Fibroblast of lung (primary cell): Measurements from ENCODE around the gene FLNC. TPM values are rescaled to one million over a fixed set of nuclear protein-coding genes. Genes with fewer than 3 reads are reported as not detected.

Source experiments
- DNase-seq, 2 donors: peaks; one replicate each; pipeline versions ENCODE4 v3.0.0 to v3.0.0-alpha.2; 2010; ENCODE audit warnings: low read depth in 2 of 2
- H2AFZ ChIP-seq: 2 replicates; pipeline ENCODE4 v1.5.1; 2012; ENCODE audit warnings: low read length, control low read depth, inconsistent platforms
- H3K27ac ChIP-seq: 2 replicates; pipeline ENCODE4 v1.5.1; 2011; ENCODE audit warnings: low read length, control low read depth; ENCODE audit not compliant: insufficient read depth
- H3K27me3 ChIP-seq: 2 replicates; pipeline ENCODE4 v1.5.1; 2011; ENCODE audit warnings: mild to moderate bottlenecking, low read length; ENCODE audit not compliant: control insufficient read depth, insufficient read depth
- H3K36me3 ChIP-seq: 2 replicates; pipeline ENCODE4 v1.5.1; 2011; ENCODE audit warnings: low read length; ENCODE audit not compliant: control insufficient read depth, insufficient read depth
- H3K4me1 ChIP-seq: 2 replicates; pipeline ENCODE4 v1.5.1; 2011; ENCODE audit warnings: low read length; ENCODE audit not compliant: control insufficient read depth, insufficient read depth; ENCODE audit errors: extremely low read depth
- H3K4me2 ChIP-seq: 2 replicates; pipeline ENCODE4 v1.5.1; 2011; ENCODE audit warnings: low read length, control low read depth; ENCODE audit not compliant: insufficient read depth; ENCODE audit errors: extremely low read depth
- H3K4me3 ChIP-seq, 4 experiments: fragments of 200-600 bp in 1 of 4; sonication (generic) in 1 of 4; replicated peaks in 1 of 4; 2 replicates each; pipeline ENCODE4 v1.5.1; 2011 to 2016; ENCODE audit warnings: low read length in 4 of 4, low read depth in 3 of 4, mild to moderate bottlenecking in 3 of 4, control low read depth in 2 of 4, inconsistent platforms in 1 of 4, mixed read lengths in 1 of 4; ENCODE audit not compliant: insufficient read depth in 1 of 4; ENCODE audit errors: control extremely low read depth in 1 of 4
- H3K79me2 ChIP-seq: 2 replicates; pipeline ENCODE4 v1.5.1; 2012; ENCODE audit warnings: mild to moderate bottlenecking, low read length, inconsistent platforms; ENCODE audit not compliant: control insufficient read depth, insufficient read depth
- H3K9ac ChIP-seq: 2 replicates; pipeline ENCODE4 v1.5.1; 2011; ENCODE audit warnings: mild to moderate bottlenecking, low read length, control low read depth; ENCODE audit not compliant: insufficient read depth
- H3K9me3 ChIP-seq: 2 replicates; pipeline ENCODE4 v1.5.1; 2012; ENCODE audit warnings: low read depth, low read length; ENCODE audit not compliant: control insufficient read depth, insufficient read depth
- H4K20me1 ChIP-seq: 2 replicates; pipeline ENCODE4 v1.5.1; 2011; ENCODE audit warnings: low read length; ENCODE audit not compliant: control insufficient read depth, insufficient read depth; ENCODE audit errors: extremely low read depth
- CTCF ChIP-seq, 2 donors: IDR thresholded peaks in 1 of 2; conservative IDR thresholded peaks in 1 of 2; 1 replicate in 1 of 2; 2 replicates in 1 of 2; pipeline ENCODE4 v1.5.1; 2011 to 2012; ENCODE audit warnings: low read length in 2 of 2, control low read depth in 1 of 2, inconsistent platforms in 1 of 2, low read depth in 1 of 2, mild to moderate bottlenecking in 1 of 2
- EZH2 ChIP-seq: IDR thresholded peaks from 2 replicates; pipeline ENCODE4 v1.5.1; 2012; ENCODE audit warnings: low read length, control low read depth, mild to moderate bottlenecking; ENCODE audit errors: missing control alignments
- polyA plus RNA-seq, 2 donors: library from polyadenylated mRNA; depleted of rRNA in 1 of 2; stranded (reverse) in 1 of 2; unstranded in 1 of 2; fragments of >200 nt; gene quantifications; 2 replicates each; pipeline ENCODE4 v1.2.1, GENCODE V29; 2011 to 2012; ENCODE audit warnings: missing spikeins in 1 of 2
- total RNA-seq: library from RNA; depleted of rRNA; stranded (reverse); fragments of >200 nt; gene quantifications from 2 replicates; pipeline ENCODE4 v1.2.1, GENCODE V29; 2014

Gene FLNC
- total and polyA plus RNA-seq, 2 donors (not counting 1 experiment from before 2014, with no cell fraction given): 29.3 to 191 TPM

DNA sequence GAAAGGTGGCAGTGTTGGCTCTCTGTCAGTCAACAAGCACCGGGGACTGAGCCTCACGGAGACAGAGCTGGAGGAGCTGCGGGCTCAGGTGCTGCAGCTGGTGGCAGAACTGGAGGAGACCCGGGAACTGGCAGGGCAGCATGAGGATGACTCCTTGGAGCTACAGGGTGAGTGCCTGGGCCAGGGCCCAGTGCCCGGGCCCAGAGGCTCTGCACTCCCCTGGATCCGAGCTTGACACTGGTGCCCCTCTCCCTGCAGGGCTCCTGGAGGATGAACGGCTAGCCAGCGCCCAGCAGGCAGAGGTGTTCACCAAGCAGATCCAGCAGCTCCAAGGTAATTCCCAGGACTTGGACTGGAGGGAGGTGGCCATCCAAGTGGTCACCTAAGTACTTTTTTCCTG lies 35.8 kb upstream of the FLNC start:
- no peak for DNase-seq
- H2AFZ ChIP-seq: no peak overlapping the region
- H3K27ac ChIP-seq: no peak overlapping the region
- no peak overlapping the region for H3K9ac ChIP-seq
- H3K4me1 ChIP-seq: peaks cover 2% of the 10 kb centered on the region
- H3K79me2 ChIP-seq: no peaks in the 10 kb centered on the region
- no peaks in the 10 kb centered on the region for H3K27me3 ChIP-seq
- H3K36me3 ChIP-seq: no peaks in the 10 kb centered on the region
- no peaks in the 10 kb centered on the region for H3K9me3 ChIP-seq
- no peak overlapping the region for H3K4me2 ChIP-seq
- H3K4me3 ChIP-seq: no peak overlapping the region
- H4K20me1 ChIP-seq: no peaks in the 10 kb centered on the region
- no peak for TF ChIP-seq EZH2
- TF ChIP-seq CTCF (conservative IDR thresholded peaks at IDR 0.05 in 1 of 2, IDR thresholded peaks at IDR 0.05 in 1 of 2; ENCODE audit: low read depth in 1 of 2, low read length in 2 of 2): no peak

DNA sequence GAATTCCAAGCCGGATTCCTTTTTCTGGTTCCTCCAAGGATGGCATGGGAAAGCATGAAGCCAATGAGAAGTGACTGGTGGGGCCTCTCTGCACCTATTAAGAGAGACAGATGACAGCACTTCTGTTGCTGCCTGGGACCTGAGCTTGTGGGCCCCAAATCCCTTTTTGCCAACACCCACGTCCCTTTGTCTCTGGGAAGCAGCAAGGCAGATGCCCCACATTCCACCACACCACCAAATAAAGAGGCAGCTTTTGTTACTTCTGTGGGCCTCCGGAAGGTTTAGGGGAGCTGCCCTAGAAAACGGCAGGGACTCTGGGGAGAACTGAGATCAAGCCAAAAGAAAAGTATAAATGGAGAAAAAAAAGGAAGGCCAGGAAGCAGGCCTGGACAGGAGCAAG lies 35.1 kb upstream of the FLNC start:
- no peak overlapping the region for H3K27ac ChIP-seq
- no peak for TF ChIP-seq CTCF (conservative IDR thresholded peaks at IDR 0.05 in 1 of 2, IDR thresholded peaks at IDR 0.05 in 1 of 2; ENCODE audit: low read depth in 1 of 2, low read length in 2 of 2)
- TF ChIP-seq EZH2: no peak
- no peaks in the 10 kb centered on the region for H3K27me3 ChIP-seq
- H3K9me3 ChIP-seq: no peaks in the 10 kb centered on the region
- no peak overlapping the region for H2AFZ ChIP-seq
- no peak overlapping the region for H3K4me3 ChIP-seq
- no peak overlapping the region for H3K4me2 ChIP-seq
- no peak overlapping the region for H3K9ac ChIP-seq
- no peaks in the 10 kb centered on the region for H3K36me3 ChIP-seq
- no peaks in the 10 kb centered on the region for H4K20me1 ChIP-seq
- DNase-seq: no peak
- peaks cover 2% of the 10 kb centered on the region for H3K4me1 ChIP-seq
- no peaks in the 10 kb centered on the region for H3K79me2 ChIP-seq

GRCh38 chr7:128796327-128796726 lies 33.9 kb upstream of the FLNC start:
- TF ChIP-seq EZH2 (no peak), CTCF (conservative IDR thresholded peaks at IDR 0.05 in 1 of 2, IDR thresholded peaks at IDR 0.05 in 1 of 2; ENCODE audit: low read depth in 1 of 2, low read length in 2 of 2) (no peak)
- Histone ChIP-seq H3K27me3 (no peaks in the 10 kb centered on the region), H3K4me1 (peaks cover 2% of the 10 kb centered on the region), H3K79me2 (no peaks in the 10 kb centered on the region), H3K9ac (no peak overlapping the region), H3K27ac (no peak overlapping the region), H3K4me2 (no peak overlapping the region), H2AFZ (peak overlapping the region; percentile 41), H3K9me3 (no peaks in the 10 kb centered on the region), H3K36me3 (no peaks in the 10 kb centered on the region), H3K4me3 (no peak overlapping the region), H4K20me1 (no peaks in the 10 kb centered on the region)
- peak; percentile 65 to 92 for DNase-seq
